Measurements from ENCODE around the gene MAD1L1.

MAD1L1 gene

DNA sequence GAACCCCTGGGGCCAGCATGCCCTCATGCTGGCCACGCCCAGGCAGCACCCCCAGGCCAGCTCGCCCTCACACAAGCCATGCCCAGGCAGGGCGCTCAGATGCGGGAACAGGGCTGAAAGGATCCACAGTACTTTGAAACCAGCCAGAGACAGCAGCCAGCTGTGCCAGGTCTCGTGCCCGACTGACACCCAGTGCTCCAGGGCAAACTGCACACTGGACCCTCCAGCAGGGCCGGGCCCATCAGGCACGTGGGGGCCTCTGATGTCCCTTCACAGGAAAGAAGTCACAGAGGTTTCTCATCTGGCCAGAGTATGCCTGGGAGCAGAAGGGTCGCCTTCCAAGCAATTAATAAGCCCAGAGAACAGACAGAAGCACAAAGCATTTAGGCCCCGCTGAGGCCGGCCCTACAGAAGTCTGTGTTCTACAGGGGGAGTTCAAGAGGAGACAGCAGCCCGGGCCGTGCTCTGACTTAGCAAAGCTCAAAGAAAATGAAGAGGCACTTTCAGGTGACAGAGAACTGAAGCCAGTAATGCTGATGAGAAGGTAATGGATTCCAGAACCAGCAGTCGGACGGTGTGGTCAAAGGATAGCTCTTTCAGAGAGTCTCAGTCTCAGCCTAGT, 21.4 kb downstream of the MAD1L1 start:
- Mint-ChIP-seq H3K36me3 (peaks cover 40% of the 10 kb centered on the region), H3K27ac (no peak overlapping the region)
- CTCF ChIA-PET, result no interaction called here

DNA sequence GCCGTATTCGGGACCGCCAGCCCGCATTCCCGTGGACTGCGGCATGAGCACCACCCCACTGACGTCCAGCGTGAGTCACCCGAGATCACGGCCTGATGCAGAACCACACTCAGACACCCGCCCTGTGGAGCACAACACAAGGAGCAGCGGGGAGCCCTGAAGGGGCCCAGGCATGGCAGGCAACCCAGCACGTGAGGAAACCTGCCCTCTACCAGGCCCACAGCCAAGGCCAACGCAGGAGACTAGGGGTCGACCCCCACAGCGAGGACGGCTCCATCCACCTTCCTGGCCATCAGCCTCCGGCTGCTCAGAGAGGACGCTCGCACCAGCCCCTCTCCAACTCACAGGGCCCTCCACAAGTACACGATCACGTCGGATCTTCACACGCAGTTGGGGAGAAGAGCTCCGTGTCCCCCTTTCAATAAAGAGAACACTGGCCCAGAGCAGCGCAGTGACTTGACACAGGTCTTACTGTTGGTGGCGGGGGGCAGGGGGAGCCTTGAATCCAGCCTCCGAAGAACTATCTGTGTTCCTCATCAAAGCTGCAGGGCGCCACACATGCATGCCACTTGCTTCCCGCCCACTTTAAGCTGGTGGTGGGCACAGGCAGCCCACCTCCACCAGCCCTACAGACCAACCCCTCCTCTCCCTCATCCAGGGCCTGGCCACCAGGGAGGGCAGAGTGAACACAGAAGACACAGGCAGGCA, 22.0 kb downstream of the MAD1L1 start:
- H3K4me1 Mint-ChIP-seq, result peaks cover 10% of the 10 kb centered on the region
- H3K9me3 Mint-ChIP-seq, result no peaks in the 10 kb centered on the region
- H3K27ac Mint-ChIP-seq, result no peak overlapping the region
- no peak for DNase-seq
- no peak overlapping the region for H3K4me3 Mint-ChIP-seq
- CTCF ChIA-PET, result no interaction called here
- H3K27me3 Mint-ChIP-seq, result no peaks in the 10 kb centered on the region
- peaks cover 34% of the 10 kb centered on the region for H3K36me3 Mint-ChIP-seq

More for the DNA sequence above, 21.4 kb downstream of the MAD1L1 start:
- Mint-ChIP-seq H3K4me3 (no peak overlapping the region), H3K4me1 (peaks cover 11% of the 10 kb centered on the region), H3K9me3 (no peaks in the 10 kb centered on the region), H3K27me3 (no peaks in the 10 kb centered on the region)
- no peak for DNase-seq

DNA sequence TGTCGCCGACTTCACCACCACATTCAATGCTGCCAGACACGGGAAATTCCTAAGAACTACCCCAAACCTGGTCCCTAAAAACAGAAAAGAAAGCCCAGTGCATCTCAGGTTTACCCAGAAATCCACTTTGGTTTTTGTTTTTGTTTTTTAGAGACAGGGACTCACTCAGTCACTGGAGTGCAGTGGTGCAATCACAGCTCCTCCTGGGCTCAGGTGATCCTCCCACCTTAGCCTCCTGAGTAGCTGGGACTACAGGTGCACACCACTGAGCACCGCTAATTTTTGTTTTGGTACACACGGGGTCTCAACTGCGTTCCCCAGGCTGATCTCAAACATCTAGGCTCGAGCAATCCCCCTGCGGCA, 22.8 kb downstream of the MAD1L1 start:
- H3K4me1 Mint-ChIP-seq, result peaks cover 7% of the 10 kb centered on the region

DNA sequence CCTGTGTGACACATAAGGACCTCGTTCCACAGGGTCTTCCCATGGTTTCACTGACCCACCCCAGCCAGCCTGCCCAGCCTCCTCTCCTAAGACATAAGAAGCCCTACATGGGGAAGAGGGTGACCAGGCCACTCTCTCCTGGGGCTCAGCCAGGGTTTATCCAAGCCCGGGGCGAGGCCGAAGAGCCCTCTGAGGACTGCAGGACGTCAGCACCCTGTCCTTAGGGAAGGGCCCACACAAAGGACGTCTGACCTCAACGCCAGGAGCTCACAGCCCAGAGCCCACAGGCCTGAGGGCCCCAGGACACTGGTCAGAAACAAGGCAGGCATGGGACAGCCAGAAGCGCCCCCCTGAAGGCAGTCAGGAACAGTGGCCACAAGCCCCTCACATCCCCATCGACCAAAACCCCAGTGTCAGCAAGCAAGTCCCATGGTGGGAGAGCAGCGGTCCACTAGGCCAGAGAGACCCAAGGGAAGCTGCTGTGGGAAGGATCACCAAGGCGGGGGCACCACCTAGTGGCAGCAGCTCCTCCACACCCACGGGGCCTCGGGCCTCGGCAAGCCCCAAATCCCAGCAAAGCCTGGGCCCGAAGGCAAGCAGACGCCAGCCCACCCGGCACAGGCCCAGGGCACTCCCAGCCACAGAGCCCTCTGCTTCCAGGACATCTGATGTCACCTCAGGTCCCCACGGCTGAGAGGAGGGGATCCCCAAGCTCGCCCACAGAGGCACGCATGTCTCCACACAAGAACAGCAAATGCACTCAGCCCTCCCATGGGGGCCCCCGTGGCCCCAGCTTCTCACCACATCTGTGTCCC, 23.4 kb downstream of the MAD1L1 start:
- Mint-ChIP-seq H3K27ac (no peak overlapping the region), H3K4me3 (no peak overlapping the region), H3K36me3 (peaks cover 26% of the 10 kb centered on the region), H3K27me3 (no peaks in the 10 kb centered on the region), H3K4me1 (peaks cover 3% of the 10 kb centered on the region), H3K9me3 (no peaks in the 10 kb centered on the region)
- peak; percentile 68 for DNase-seq
- CTCF ChIA-PET, result interaction anchor here (0.6 to 1.4 kb wide), 5 partner anchors 38 to 639 kb away, joined by 3 read pairs; no protein-coding TSS in a partner anchor

More for the DNA sequence above, 22.8 kb downstream of the MAD1L1 start:
- Mint-ChIP-seq H3K4me3 (no peak overlapping the region), H3K27me3 (no peaks in the 10 kb centered on the region), H3K36me3 (peaks cover 29% of the 10 kb centered on the region), H3K27ac (no peak overlapping the region), H3K9me3 (no peaks in the 10 kb centered on the region)
- no peak for DNase-seq
- CTCF ChIA-PET, result interaction anchor here (0.6 to 1.4 kb wide), 3 partner anchors 91 to 639 kb away, joined by 3 read pairs; no protein-coding TSS in a partner anchor

DNA sequence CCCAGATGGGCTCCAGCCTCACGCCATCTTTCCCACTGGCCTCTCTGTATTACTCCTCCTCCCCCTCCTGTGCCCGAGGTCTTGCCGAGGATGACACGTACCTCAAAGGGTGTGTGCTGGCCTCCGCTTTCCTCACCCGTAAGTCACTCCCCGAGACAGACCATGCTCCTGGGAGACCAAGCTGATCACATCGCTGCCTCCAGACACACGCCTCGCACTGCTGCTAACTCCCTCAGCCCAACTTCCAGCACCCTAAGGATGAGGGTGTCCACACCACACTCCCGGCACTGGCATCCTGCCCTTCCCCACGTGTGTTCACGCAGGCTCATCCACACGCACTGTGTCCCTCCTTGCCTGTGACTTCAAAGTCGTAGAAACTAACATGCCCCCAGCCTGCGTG, 24.0 kb downstream of the MAD1L1 start:
- no peak overlapping the region for H3K4me3 Mint-ChIP-seq
- H3K4me1 Mint-ChIP-seq, result no peaks in the 10 kb centered on the region
- H3K9me3 Mint-ChIP-seq, result no peaks in the 10 kb centered on the region
- no peak overlapping the region for H3K27ac Mint-ChIP-seq
- DNase-seq, result no peak
- H3K36me3 Mint-ChIP-seq, result peaks cover 23% of the 10 kb centered on the region
- CTCF ChIA-PET, result interaction anchor here (0.9 to 1.4 kb wide), 2 partner anchors 37 to 99 kb away, joined by 3 read pairs; no protein-coding TSS in a partner anchor
- no peaks in the 10 kb centered on the region for H3K27me3 Mint-ChIP-seq

DNA sequence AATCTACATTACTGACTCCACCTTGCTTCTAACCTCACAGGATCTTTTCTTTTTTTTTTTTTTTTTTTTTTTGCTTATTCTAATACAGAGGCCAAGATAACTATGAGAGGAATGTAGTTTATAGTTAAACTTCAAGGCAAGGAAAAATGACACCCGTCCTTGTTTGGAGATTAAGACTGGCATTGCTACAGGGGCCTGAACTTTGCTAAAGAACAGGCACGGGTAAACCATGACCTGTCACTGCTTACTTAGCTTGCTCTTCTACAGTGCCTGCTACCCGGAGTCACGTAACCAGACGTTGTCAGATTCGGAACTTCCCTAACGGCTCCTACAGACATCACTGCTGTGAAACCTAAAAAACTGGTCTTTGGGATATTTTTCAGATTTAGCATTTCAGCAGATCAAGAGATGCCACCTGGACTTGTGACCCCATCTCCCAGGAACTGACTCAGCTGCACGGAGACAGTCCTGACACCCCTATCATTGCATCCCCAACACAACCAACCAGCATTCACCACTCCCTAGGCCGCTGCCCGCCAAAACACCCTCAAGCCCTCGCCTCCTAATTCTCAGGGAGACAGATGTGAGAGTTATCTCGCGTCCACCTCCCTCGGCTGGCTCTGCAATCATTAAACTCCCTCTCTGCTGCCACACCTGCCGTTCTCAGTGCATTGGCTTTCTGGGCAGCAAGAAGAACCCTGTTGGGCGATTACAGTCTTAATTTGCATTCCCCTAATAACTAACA, 27.5 kb downstream of the MAD1L1 start:
- CTCF ChIA-PET, result no interaction called here
- no peak overlapping the region for H3K4me3 Mint-ChIP-seq
- H3K9me3 Mint-ChIP-seq, result no peaks in the 10 kb centered on the region
- H3K27ac Mint-ChIP-seq, result no peak overlapping the region
- peaks cover 11% of the 10 kb centered on the region for H3K36me3 Mint-ChIP-seq
- no peaks in the 10 kb centered on the region for H3K4me1 Mint-ChIP-seq
- no peaks in the 10 kb centered on the region for H3K27me3 Mint-ChIP-seq
- DNase-seq, result no peak

DNA sequence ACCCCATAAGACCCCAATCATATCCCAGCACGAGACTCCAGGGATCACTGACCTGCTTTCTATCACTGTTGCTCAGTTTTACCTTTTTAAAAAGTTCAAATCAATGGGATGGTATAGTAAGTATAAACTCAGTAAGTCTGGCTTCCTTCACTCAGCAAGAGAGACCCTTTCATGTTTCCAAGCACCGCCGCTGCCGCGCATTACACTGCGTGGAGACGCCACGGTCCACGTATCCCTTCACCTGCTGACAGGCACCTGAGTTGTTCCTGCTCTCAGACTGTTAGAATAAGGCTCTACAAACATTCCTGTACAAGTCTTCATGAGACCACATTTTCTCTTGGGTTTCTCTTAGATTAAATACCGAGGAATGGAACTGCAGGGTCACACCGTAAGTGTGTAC, 28.3 kb downstream of the MAD1L1 start:
- Mint-ChIP-seq H3K27me3 (no peaks in the 10 kb centered on the region), H3K4me3 (no peak overlapping the region), H3K4me1 (no peaks in the 10 kb centered on the region), H3K27ac (no peak overlapping the region), H3K9me3 (no peaks in the 10 kb centered on the region), H3K36me3 (peaks cover 14% of the 10 kb centered on the region)
- CTCF ChIA-PET, result no interaction called here
- no peak for DNase-seq

DNA sequence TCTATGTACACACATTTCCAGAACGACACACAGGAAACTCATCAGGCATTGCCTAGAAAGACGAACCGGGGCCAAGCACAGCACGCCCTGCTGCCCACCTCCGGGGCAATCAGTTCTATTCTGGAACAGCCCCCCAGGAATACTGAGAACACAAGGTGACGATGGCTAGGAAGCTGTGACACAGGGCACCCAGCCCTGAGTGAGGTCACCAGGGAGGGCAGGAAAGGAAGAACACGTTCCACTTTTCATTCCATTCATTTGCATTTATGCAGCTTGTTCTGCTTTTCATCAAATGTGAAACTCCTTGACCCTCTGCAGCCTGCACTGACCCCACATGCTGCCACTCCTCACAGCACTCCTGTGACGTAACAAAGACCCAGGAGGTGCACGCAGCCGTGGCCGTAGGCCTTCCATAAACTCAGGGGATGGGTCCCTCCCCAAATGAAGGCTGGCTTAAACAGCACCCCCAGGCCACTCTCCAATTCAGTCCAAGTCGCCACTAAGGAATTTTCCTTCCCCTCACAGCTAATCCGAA, 28.9 kb downstream of the MAD1L1 start:
- CTCF ChIA-PET, result interaction anchor here (1.1 kb wide), 1 partner anchor 144 kb away, joined by 3 read pairs; no protein-coding TSS in a partner anchor

DNA sequence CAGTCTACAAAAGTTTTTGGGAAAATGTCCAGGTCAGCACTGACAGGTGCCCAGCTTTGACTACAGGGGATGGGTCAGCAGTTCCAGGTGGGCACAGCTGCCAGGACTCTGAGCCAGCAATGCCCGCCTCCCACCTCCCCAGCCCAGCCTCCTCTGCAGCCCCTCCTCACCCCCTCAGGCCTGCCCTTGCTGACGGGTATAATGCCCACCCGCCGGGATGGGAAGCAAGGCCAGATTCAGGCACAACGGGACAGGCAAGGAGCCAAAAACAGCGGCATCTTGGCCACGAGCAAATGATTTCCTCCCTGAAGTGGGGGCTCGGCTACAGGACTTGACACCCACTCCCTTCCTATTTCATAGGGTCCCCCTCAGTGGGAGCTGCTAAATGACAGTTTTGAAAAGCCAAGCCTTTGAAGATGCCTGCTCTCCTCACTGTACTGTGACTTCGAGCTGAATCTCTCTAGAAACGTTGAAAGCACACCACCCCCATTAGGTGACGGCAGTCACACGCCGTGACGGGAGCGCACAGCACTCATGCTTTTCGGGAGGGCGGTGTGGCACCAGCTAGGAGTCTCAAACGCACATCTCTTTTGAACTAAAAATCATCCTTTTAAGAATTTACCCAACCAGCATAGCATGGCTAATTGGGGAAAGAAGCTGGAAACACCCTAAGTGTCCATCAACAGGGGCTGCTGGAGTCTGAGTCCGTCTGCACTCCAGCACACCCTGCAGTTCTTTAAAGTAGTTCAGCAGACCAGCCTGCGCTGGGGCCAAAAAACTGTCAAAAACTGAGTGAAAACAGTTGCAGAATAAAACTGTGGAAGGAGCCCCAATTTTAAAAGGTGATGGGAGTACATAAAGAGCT, 29.6 kb downstream of the MAD1L1 start:
- no peaks in the 10 kb centered on the region for H3K27me3 Mint-ChIP-seq
- H3K36me3 Mint-ChIP-seq, result peaks cover 14% of the 10 kb centered on the region
- no peak overlapping the region for H3K4me3 Mint-ChIP-seq
- no peaks in the 10 kb centered on the region for H3K9me3 Mint-ChIP-seq
- no peak for DNase-seq
- H3K4me1 Mint-ChIP-seq, result no peaks in the 10 kb centered on the region
- no peak overlapping the region for H3K27ac Mint-ChIP-seq
- CTCF ChIA-PET, result interaction anchor here (1.1 kb wide), 1 partner anchor 145 kb away, joined by 3 read pairs; no protein-coding TSS in a partner anchor

More for the DNA sequence above, 28.9 kb downstream of the MAD1L1 start:
- H3K4me3 Mint-ChIP-seq, result no peak overlapping the region
- DNase-seq, result no peak
- H3K27ac Mint-ChIP-seq, result no peak overlapping the region
- H3K27me3 Mint-ChIP-seq, result no peaks in the 10 kb centered on the region
- H3K36me3 Mint-ChIP-seq, result peaks cover 15% of the 10 kb centered on the region
- no peaks in the 10 kb centered on the region for H3K9me3 Mint-ChIP-seq
- H3K4me1 Mint-ChIP-seq, result no peaks in the 10 kb centered on the region

DNA sequence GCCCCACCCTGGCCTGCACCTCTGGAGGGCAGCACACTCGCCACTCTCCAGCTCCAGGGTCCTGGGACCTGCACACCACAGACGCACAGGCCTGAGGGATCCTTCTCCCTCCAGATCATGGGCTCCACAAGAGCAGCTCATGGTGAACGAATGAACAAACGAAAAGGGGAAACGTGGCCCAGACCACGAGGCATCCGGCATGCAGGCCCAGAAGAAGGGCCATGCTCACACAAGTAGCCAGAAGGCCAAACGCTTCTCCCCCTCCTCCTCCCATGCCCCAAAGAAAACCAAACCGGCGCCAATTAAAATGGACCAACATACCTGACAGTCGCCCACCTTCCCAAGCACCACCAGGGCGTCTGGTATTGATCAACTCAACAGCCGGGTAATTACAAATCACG, 30.4 kb downstream of the MAD1L1 start:
- Mint-ChIP-seq H3K4me1 (no peaks in the 10 kb centered on the region), H3K36me3 (peaks cover 14% of the 10 kb centered on the region), H3K27me3 (no peaks in the 10 kb centered on the region), H3K4me3 (no peak overlapping the region), H3K27ac (no peak overlapping the region), H3K9me3 (no peaks in the 10 kb centered on the region)
- no peak for DNase-seq
- CTCF ChIA-PET, result interaction anchor here (1.2 kb wide), 1 partner anchor 145 kb away, joined by 3 read pairs; no protein-coding TSS in a partner anchor

DNA sequence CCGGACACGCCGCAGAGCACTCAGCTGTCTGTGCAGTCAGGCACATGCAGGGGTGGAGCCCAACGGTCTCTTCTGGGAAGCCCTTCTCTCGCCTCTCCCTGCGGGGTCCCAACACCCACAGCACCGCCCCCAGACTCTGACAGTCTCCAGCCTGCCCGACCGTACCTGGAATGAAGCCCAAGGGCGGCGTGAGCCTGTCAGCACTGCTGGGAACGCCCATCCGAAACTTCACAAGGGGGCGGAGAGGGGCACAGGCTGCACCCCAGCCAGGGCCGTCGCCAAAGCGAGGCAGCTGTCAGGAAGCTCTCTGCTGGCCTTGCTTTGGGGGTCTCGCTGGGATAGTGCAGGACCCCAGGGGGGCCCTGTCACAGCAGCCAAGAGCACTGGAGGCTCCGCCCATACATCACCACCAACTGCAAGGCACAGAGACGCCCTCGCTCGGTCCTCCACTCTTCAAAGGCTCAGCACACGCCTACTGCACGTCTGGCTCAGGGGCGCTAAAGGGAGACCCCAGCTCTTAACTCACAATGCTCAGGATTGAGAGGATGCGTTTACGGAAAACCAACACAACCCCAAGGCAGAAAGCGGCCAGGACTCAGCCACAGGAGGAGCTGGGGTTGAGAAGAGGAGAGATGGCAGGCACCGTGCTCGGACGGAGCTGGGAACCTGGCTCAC, 30.9 kb downstream of the MAD1L1 start:
- no peaks in the 10 kb centered on the region for H3K4me1 Mint-ChIP-seq
- no peaks in the 10 kb centered on the region for H3K9me3 Mint-ChIP-seq
- CTCF ChIA-PET, result interaction anchor here (0.8 to 1.2 kb wide), 2 partner anchors 48 to 146 kb away, joined by 3 read pairs; no protein-coding TSS in a partner anchor
- no peak overlapping the region for H3K27ac Mint-ChIP-seq
- H3K27me3 Mint-ChIP-seq, result no peaks in the 10 kb centered on the region
- no peak for DNase-seq
- H3K4me3 Mint-ChIP-seq, result no peak overlapping the region
- peaks cover 16% of the 10 kb centered on the region for H3K36me3 Mint-ChIP-seq

DNA sequence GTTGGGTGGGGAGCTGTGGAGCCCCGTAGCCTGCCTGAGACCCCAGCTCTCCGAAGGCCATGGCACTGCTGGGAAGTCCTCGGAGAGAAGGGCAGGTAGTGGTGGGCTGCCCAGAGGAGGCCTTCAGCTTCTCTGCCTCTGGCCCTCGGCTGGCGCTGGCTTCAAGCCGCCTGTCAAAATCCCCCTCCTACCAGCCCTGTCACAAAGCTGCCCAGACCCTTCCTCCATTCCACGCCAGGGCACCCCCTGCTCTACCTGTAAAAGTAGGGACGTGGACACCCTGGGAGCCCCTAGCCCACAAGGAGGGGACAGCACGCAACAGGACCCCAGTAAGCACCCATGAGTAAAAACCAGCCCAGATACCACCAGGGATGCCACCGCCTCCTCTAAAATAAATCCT, 31.6 kb downstream of the MAD1L1 start:
- Mint-ChIP-seq H3K4me1 (no peaks in the 10 kb centered on the region), H3K27me3 (no peaks in the 10 kb centered on the region), H3K36me3 (peaks cover 22% of the 10 kb centered on the region), H3K9me3 (no peaks in the 10 kb centered on the region), H3K4me3 (no peak overlapping the region), H3K27ac (no peak overlapping the region)
- CTCF ChIA-PET, result interaction anchor here (1.2 kb wide), 1 partner anchor 147 kb away, joined by 3 read pairs; no protein-coding TSS in a partner anchor
- no peak for DNase-seq
